HEK293 (cell line): ENCODE results near the gene ELF3.

Experiments
- CTCF ChIA-PET: fragments of 350-600 bp; formaldehyde crosslinking; extraction: SDS; loops from one replicate; lab custom pipeline; 2021; ENCODE audit warnings: antibody characterized with exemption; lab: Yijun Ruan, JAX
- POLR2A ChIA-PET: fragments of 300-600 bp; formaldehyde crosslinking; extraction: SDS; loops from one replicate; lab custom pipeline; 2020; ENCODE audit warnings: antibody characterized with exemption, inconsistent platforms; lab: Yijun Ruan, JAX
- H3K27ac ChIP-seq: fragments of 200-500 bp; sonication (Bioruptor generic); 2 replicates; pipeline ENCODE4 v1.5.1; 2014; ENCODE audit warnings: low read depth, low read length, control low read depth, inconsistent platforms; ENCODE audit errors: extremely low read depth
- H3K36me3 ChIP-seq, 2 experiments: fragments of 200-500 bp in 1 of 2; sonication (Bioruptor generic) in 1 of 2; 1 replicate in 1 of 2; 2 replicates in 1 of 2; pipeline ENCODE4 v1.5.1; 2014 to 2017; ENCODE audit warnings: inconsistent platforms in 2 of 2, low read length in 2 of 2; ENCODE audit not compliant: control insufficient read depth in 2 of 2, insufficient read depth in 1 of 2
- H3K4me1 ChIP-seq: fragments of 200-500 bp; sonication (Bioruptor generic); 2 replicates; pipeline ENCODE4 v1.5.1; 2014; ENCODE audit warnings: mild to moderate bottlenecking, low read length, inconsistent platforms; ENCODE audit not compliant: control insufficient read depth, insufficient read depth
- H3K4me3 ChIP-seq: 2 replicates; pipeline ENCODE4 v1.5.1; 2011; ENCODE audit warnings: low read depth, mild to moderate bottlenecking, control low read depth, low read length, moderate library complexity
- H3K9me3 ChIP-seq: fragments of 200-500 bp; sonication (Bioruptor generic); 2 replicates; pipeline ENCODE4 v1.5.1; 2014; ENCODE audit warnings: low read depth, low read length, inconsistent platforms; ENCODE audit not compliant: control insufficient read depth, insufficient read depth
- AEBP2 ChIP-seq: fragments of 450-650 bp; formaldehyde crosslinking; IDR thresholded peaks from 2 replicates; pipeline ENCODE4 v1.5.1; 2016; ENCODE audit warnings: missing biosample characterization, missing genetic modification characterization, borderline replicate concordance
- FEZF1 ChIP-seq: fragments of 450-650 bp; formaldehyde crosslinking; IDR thresholded peaks from 2 replicates; pipeline ENCODE4 v1.5.1; 2016; ENCODE audit warnings: missing biosample characterization, missing genetic modification characterization
- HIC1 ChIP-seq: fragments of 450-650 bp; formaldehyde crosslinking; IDR thresholded peaks from 2 replicates; pipeline ENCODE4 v1.5.1; 2016; ENCODE audit warnings: missing biosample characterization, missing genetic modification characterization
- HOXC10 ChIP-seq: sonication (generic); formaldehyde crosslinking; IDR thresholded peaks from 2 replicates; pipeline ENCODE4 v1.8.1; 2023; ENCODE audit warnings: mild to moderate bottlenecking, missing genetic modification reagents
- KLF7 ChIP-seq: fragments of 450-650 bp; formaldehyde crosslinking; IDR thresholded peaks from 2 replicates; pipeline ENCODE4 v1.5.1; 2016; ENCODE audit warnings: missing biosample characterization, missing genetic modification characterization, borderline replicate concordance
- PRDM10 ChIP-seq: fragments of 450-650 bp; formaldehyde crosslinking; IDR thresholded peaks from 2 replicates; pipeline ENCODE4 v1.5.1; 2016; ENCODE audit warnings: missing biosample characterization, missing genetic modification characterization
- ZBTB20 ChIP-seq: fragments of 450-650 bp; formaldehyde crosslinking; IDR thresholded peaks from 2 replicates; pipeline ENCODE4 v1.5.1; 2016; ENCODE audit warnings: missing biosample characterization, missing genetic modification characterization
- ZBTB44 ChIP-seq: fragments of 450-650 bp; IDR thresholded peaks from 2 replicates; pipeline ENCODE4 v1.5.1; 2018; ENCODE audit warnings: missing biosample characterization, mild to moderate bottlenecking, missing genetic modification characterization
- ZBTB49 ChIP-seq: fragments of 450-650 bp; formaldehyde crosslinking; IDR thresholded peaks from 2 replicates; pipeline ENCODE4 v1.5.1; 2016; ENCODE audit warnings: missing biosample characterization, missing genetic modification characterization, low read depth
- ZBTB6 ChIP-seq: fragments of 450-650 bp; formaldehyde crosslinking; IDR thresholded peaks from 2 replicates; pipeline ENCODE4 v1.5.1; 2017; ENCODE audit warnings: missing biosample characterization, missing genetic modification characterization
- ZNF132 ChIP-seq: fragments of 450-650 bp; formaldehyde crosslinking; IDR thresholded peaks from 2 replicates; pipeline ENCODE4 v1.5.1; 2017; ENCODE audit warnings: missing biosample characterization, missing genetic modification characterization, borderline replicate concordance
- ZNF140 ChIP-seq: fragments of 450-650 bp; formaldehyde crosslinking; IDR thresholded peaks from 2 replicates; pipeline ENCODE4 v1.5.1; 2016; ENCODE audit warnings: missing biosample characterization, missing genetic modification characterization
- ZNF146 ChIP-seq: fragments of 450-650 bp; formaldehyde crosslinking; IDR thresholded peaks from 2 replicates; pipeline ENCODE4 v1.5.1; 2016; ENCODE audit warnings: missing biosample characterization, missing genetic modification characterization
- ZNF202 ChIP-seq: fragments of 450-650 bp; formaldehyde crosslinking; IDR thresholded peaks from 2 replicates; pipeline ENCODE4 v1.5.1; 2016; ENCODE audit warnings: missing biosample characterization, missing genetic modification characterization, borderline replicate concordance
- ZNF248 ChIP-seq: fragments of 450-650 bp; formaldehyde crosslinking; IDR thresholded peaks from 2 replicates; pipeline ENCODE4 v1.5.1; 2017; ENCODE audit warnings: missing biosample characterization, missing genetic modification characterization
- ZNF292 ChIP-seq: fragments of 450-650 bp; formaldehyde crosslinking; IDR thresholded peaks from 2 replicates; pipeline ENCODE4 v1.5.1; 2016; ENCODE audit warnings: low read depth, missing biosample characterization, missing genetic modification characterization, borderline replicate concordance
- ZNF366 ChIP-seq: fragments of 450-650 bp; formaldehyde crosslinking; conservative IDR thresholded peaks from 2 replicates; pipeline ENCODE4 v1.5.1; 2016; ENCODE audit warnings: missing biosample characterization, missing genetic modification characterization
- ZNF423 ChIP-seq: fragments of 450-650 bp; formaldehyde crosslinking; IDR thresholded peaks from 2 replicates; pipeline ENCODE4 v1.5.1; 2016; ENCODE audit warnings: missing biosample characterization, missing genetic modification characterization
- ZNF488 ChIP-seq: fragments of 450-650 bp; formaldehyde crosslinking; IDR thresholded peaks from 2 replicates; pipeline ENCODE4 v1.5.1; 2016; ENCODE audit warnings: missing biosample characterization, missing genetic modification characterization
- ZNF623 ChIP-seq: fragments of 450-650 bp; formaldehyde crosslinking; IDR thresholded peaks from 2 replicates; pipeline ENCODE4 v1.5.1; 2016; ENCODE audit warnings: missing biosample characterization, missing genetic modification characterization
- ZNF654 ChIP-seq: fragments of 450-650 bp; formaldehyde crosslinking; IDR thresholded peaks from 2 replicates; pipeline ENCODE4 v1.5.1; 2016; ENCODE audit warnings: low read depth, missing biosample characterization, missing genetic modification characterization
- ZNF777 ChIP-seq: fragments of 450-650 bp; formaldehyde crosslinking; IDR thresholded peaks from 2 replicates; pipeline ENCODE4 v1.5.1; 2017; ENCODE audit warnings: missing biosample characterization, missing genetic modification characterization, borderline replicate concordance

ELF3 gene

GRCh38 chr1:202009326-202010179, 834 bp upstream of the ELF3 start (continued):
- TF ChIP-seq ZNF140 (tag by site-specific recombination) (no peak), ZNF777 (tag by site-specific recombination) (no peak), ZNF423 (tag by site-specific recombination) (no peak), ZBTB44 (no peak), PRDM10 (tag by site-specific recombination) (peak; percentile 78), ZBTB20 (tag by site-specific recombination) (no peak), FEZF1 (no peak), ZNF248 (no peak), ZNF654 (tag by site-specific recombination) (peak; percentile 90), ZNF366 (tag by site-specific recombination) (no peak), ZBTB6 (tag by site-specific recombination) (no peak), ZNF292 (no peak), ZNF132 (tag by site-specific recombination) (no peak), KLF7 (tag by site-specific recombination) (no peak), ZNF623 (tag by site-specific recombination) (no peak), AEBP2 (tag by site-specific recombination) (no peak), ZNF488 (tag by site-specific recombination) (no peak)

- ChIA-PET CTCF (interaction anchor here (0.6 to 10.8 kb wide), 9 partner anchors 12 to 123 kb away, joined by 3 to 159 read pairs (median 4); partner anchors contain the start of gene GPR37L1), POLR2A (interaction anchor here (0.6 kb wide), 1 partner anchor 852 kb away, joined by 3 read pairs; no protein-coding TSS in a partner anchor)
- Histone ChIP-seq H3K4me3 (no peak overlapping the region), H3K9me3 (no peaks in the 10 kb centered on the region), H3K27ac (no peak overlapping the region), H3K36me3 (peaks cover 0 to 3% of the 10 kb centered on the region in 2 experiments; a peak in 1 of 3 replicates), H3K4me1 (no peaks in the 10 kb centered on the region; the same call in 1 of the 2 replicates)
- TF ChIP-seq ZNF423 (tag by site-specific recombination): no peak
- TF ChIP-seq HOXC10 (CRISPR knock-in tag): no peak
- TF ChIP-seq ZNF202 (tag by site-specific recombination): no peak
- no peak for TF ChIP-seq ZBTB49 (tag by site-specific recombination)
- TF ChIP-seq ZNF146: no peak
- TF ChIP-seq HIC1 (tag by site-specific recombination): no peak
- no peak for TF ChIP-seq KLF7 (tag by site-specific recombination)
Measured at GRCh38 chr1:202011994-202012393, 1.6 kb downstream of the ELF3 start.
